DMS153 (cell line): Measurements from ENCODE around the gene GJB4.
"Not testable (repeated sequence)": the region's sequence is repeated elsewhere in the genome, so short reads cannot be mapped to it uniquely, and the experiment has no call there.

ENCODE experiments used
- DNase-seq: peaks from one replicate; lab custom pipeline; 2025; lab: John Stamatoyannopoulos, UW

Gene GJB4

DNA sequence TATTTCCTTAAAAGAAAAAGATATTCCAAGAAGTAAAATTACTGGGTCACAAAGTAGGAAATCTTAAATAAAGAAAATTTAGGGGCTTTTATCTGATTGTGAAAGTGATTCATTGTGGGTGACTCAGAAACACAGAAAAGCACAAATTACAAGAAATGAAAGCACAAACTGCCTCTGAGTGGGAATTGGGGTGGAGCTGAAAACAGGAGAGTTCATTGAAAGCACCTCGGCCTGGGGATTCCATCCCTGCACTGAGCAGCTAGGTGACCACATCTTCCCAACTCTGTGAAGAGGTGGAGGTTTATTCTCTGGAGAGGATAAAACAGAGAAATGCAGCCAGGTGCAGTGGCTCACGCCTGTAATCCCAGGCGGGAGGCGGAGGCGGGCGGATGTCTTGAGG is 40.7 kb downstream of the GJB4 start:
- no peak for DNase-seq

- DNase-seq: no peak
Measured at GRCh38 chr1:34803770-34804169, 44.2 kb downstream of the GJB4 start.

DNA sequence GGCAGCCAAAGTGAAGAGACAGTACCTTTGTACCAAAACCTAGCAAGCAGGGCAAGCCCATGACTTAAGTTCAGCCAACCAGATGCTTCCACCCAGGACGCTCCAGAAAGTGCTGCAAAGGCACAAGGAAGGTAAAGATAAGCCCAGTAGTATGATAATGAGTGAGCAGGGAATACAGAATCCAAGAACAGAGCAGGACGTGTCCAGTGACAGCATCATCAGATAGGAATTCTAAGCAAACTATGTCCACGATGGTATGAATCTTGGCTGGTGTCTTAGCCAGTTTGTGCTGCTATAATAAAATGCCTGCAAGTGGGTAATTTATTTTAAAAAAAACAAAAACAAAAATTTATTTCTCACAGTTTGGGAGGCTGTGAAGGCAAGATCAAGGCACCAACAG is 46.9 kb downstream of the GJB4 start:
- DNase-seq: no peak

DNA sequence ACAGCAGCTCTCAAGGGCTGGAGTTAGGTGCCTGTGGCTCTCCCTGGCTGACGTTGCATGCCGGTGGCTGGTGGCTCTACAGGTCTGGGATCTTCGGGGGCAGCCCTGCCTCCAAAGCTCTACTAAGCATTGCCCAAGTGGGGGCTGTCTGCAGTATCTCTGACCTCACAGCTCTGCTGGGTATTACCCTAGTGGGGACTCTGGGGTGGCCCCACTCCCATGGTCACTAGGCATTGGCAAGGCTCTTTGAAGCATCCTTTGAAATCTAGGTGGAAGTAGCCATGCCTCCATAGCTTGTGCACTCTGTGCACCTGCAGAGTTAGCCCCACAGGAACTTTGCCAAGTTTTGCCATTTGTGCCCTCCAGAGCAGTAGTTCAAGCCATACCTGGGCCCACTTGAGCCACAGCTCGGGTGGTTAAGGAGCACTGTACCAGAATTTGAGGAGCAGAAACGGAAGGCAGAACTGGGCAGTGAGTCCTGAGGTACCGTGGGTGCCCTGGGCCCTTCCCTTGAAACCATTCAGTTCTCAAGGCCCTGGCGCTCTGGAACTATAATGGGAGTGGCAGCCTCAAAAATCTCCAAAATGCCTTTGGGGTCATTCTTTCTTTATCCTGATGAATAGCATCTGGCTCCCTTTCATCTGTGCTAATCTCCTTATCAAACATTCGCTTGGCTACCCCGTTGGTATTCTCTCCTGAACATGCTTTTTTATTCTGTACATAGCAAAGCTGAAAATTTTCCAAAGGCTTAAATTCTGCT is 48.7 kb downstream of the GJB4 start:
- DNase-seq: no peak

GRCh38 chr1:34810781-34811180 is 51.2 kb downstream of the GJB4 start:
- DNase-seq: not testable (repeated sequence)
